H1 (cell line): ENCODE data around the gene CACNB4. TPM values are rescaled to one million over a fixed set of nuclear protein-coding genes. Genes with fewer than 3 reads are reported as not detected.

ENCODE experiments used
- EZH2 ChIP-seq: fragments of 200-600 bp; sonication (generic); IDR thresholded peaks from 2 replicates; pipeline ENCODE4 v1.7.1; 2012; ENCODE audit warnings: low read depth, mild to moderate bottlenecking, moderate library complexity, low read length, inconsistent platforms; ENCODE audit not compliant: severe bottlenecking
- SIN3A ChIP-seq, 2 experiments: IDR thresholded peaks in 1 of 2; conservative IDR thresholded peaks in 1 of 2; 2 replicates each; pipeline ENCODE4 v1.6.1; 2011 to 2012; ENCODE audit warnings: low read length in 2 of 2, improper control_type of control experiment in 1 of 2, low read depth in 1 of 2, mild to moderate bottlenecking in 1 of 2
- TAF7 ChIP-seq: optimal IDR thresholded peaks from 2 replicates; pipeline ENCODE3; 2011; ENCODE audit warnings: low read depth, mild to moderate bottlenecking, inconsistent platforms, low read length, moderate library complexity, borderline replicate concordance
- TEAD4 ChIP-seq: IDR thresholded peaks from 2 replicates; pipeline ENCODE4 v1.6.1; 2012; ENCODE audit warnings: low read depth, low read length, inconsistent platforms, mixed read lengths
- polyA plus RNA-seq, 7 experiments: library from polyadenylated mRNA; depleted of rRNA in 3 of 7; stranded (reverse) in 5 of 7; unstranded in 2 of 7; fragments of >200 nt in 5 of 7; fragments of 200-250 nt in 2 of 7; gene quantifications; 1 replicate in 5 of 7; 2 replicates in 1 of 7; 4 replicates in 1 of 7; pipeline versions ENCODE4 v1.2.1 to v1.2.3, GENCODE V29; 2011 to 2013; ENCODE audit warnings: missing spikeins in 2 of 7, mixed read lengths in 2 of 7
- total RNA-seq: library from RNA; stranded (reverse); fragmentation: NEBNext Ultra II Directional; extraction: Animal tissue kit (Norgen Biotek cat#: 25700); gene quantifications from 2 replicates; pipeline ENCODE4 v1.2.1, GENCODE V29; 2021

CACNB4 gene
- total and polyA plus RNA-seq, 2 of the 8 experiments (the other 6 are each of a cell fraction or from before 2014, with no cell fraction given): 2.0 to 4.0 TPM

DNA sequence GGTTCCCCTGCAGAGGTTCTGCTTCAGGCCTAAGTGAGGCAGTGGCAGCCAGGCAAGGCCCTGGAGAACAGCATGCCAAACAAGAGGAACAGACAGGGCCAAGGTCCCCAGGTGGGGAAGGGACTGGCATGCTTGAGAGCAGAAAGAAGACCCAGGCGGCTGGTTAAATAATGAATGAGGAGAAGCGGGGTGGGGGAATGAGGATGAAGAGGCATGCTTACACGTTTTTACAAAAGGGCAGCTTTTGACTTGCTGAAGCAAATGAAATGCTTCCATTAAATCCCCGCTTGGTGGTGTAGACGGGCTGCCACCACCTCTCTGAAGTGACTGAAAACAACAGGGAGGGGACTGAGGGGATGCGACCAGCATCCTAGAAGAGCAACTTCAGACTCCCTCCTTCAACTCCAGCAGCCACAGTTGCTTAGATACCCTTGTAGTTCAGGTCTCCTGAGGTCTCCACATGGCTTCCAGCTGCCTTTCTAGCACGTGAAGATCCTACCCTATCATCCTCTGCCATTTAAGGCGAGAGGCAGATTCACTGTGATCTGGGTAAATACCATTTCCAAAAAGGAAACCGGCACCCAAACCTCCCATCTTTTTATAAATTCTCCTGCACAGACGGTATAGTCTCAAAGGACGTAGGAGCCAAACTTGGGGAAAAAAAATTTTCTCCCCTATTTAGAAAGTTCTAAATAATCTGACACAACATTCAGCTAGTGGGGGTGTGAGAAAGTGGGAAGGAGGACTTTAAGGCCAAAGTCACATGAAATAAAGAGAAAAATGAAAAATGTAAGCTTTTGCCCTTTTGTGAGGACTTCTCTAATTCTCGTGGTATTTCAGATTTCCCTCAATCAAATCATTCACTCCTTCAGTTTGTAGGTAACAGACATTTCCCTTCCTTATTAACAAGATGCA, 65.6 kb downstream of the CACNB4 start (continued):
- TF ChIP-seq TAF7 (no peak), SIN3A (conservative IDR thresholded peaks at IDR 0.05 in 1 of 2, IDR thresholded peaks at IDR 0.05 in 1 of 2; ENCODE audit: low read depth in 1 of 2, low read length in 2 of 2) (no peak), EZH2 (no peak), TEAD4 (no peak)
